MM.1S (cell line): ENCODE measurements around the gene INTS2.

Experiments used
- DNase-seq: peaks from one replicate; pipeline ENCODE4 v3.0.0-alpha.2; 2015
- H2AFZ ChIP-seq: fragments of 300-600 bp; sonication (generic); 2 replicates; pipeline ENCODE4 v1.6.0; 2016; ENCODE audit warnings: antibody characterized with exemption, low read length
- H3F3A ChIP-seq: fragments of 300-600 bp; sonication (generic); 2 replicates; pipeline ENCODE4 v1.6.1; 2016; ENCODE audit warnings: mild to moderate bottlenecking, antibody characterized with exemption, low read length, moderate library complexity, mixed read lengths; ENCODE audit not compliant: insufficient read depth
- H3K27ac ChIP-seq: fragments of 300-600 bp; sonication (generic); 2 replicates; pipeline ENCODE4 v1.5.1; 2016; ENCODE audit warnings: mild to moderate bottlenecking, low read length
- H3K27me3 ChIP-seq: fragments of 300-600 bp; sonication (generic); replicated peaks from 2 replicates; pipeline ENCODE4 v1.6.0; 2016; ENCODE audit warnings: low read length; ENCODE audit not compliant: insufficient read depth
- H3K36me3 ChIP-seq: fragments of 300-600 bp; sonication (generic); replicated peaks from 2 replicates; pipeline ENCODE4 v1.6.1; 2016; ENCODE audit warnings: mild to moderate bottlenecking, low read length, mixed read lengths; ENCODE audit not compliant: insufficient read depth
- H3K4me1 ChIP-seq: fragments of 300-600 bp; sonication (generic); 2 replicates; pipeline ENCODE4 v1.6.1; 2016; ENCODE audit warnings: low read length, mixed read lengths
- H3K4me2 ChIP-seq: fragments of 300-600 bp; sonication (generic); 2 replicates; pipeline ENCODE4 v1.6.0; 2016; ENCODE audit warnings: low read depth, low read length
- H3K4me3 ChIP-seq: fragments of 300-600 bp; sonication (generic); 2 replicates; pipeline ENCODE4 v1.5.1; 2016; ENCODE audit warnings: low read length, mixed read lengths
- H3K79me2 ChIP-seq: fragments of 300-600 bp; sonication (generic); 2 replicates; pipeline ENCODE4 v1.6.1; 2016; ENCODE audit warnings: mixed run types, low read length, mixed read lengths
- H3K9ac ChIP-seq: fragments of 300-600 bp; sonication (generic); 2 replicates; pipeline ENCODE4 v1.6.1; 2016; ENCODE audit warnings: low read length, mixed read lengths
- H3K9me2 ChIP-seq: fragments of 300-600 bp; sonication (generic); replicated peaks from 2 replicates; pipeline ENCODE4 v1.6.1; 2016; ENCODE audit warnings: mild to moderate bottlenecking, low read length, mixed read lengths; ENCODE audit not compliant: insufficient read depth
- H3K9me3 ChIP-seq: fragments of 300-600 bp; sonication (generic); replicated peaks from 2 replicates; pipeline ENCODE4 v1.6.1; 2016; ENCODE audit warnings: mild to moderate bottlenecking, low read length, mixed read lengths; ENCODE audit not compliant: insufficient read depth
- H4K20me1 ChIP-seq: fragments of 300-600 bp; sonication (generic); 2 replicates; pipeline ENCODE4 v1.6.1; 2016; ENCODE audit warnings: mild to moderate bottlenecking, low read length, moderate library complexity, mixed read lengths; ENCODE audit not compliant: insufficient read depth
- EZH2 ChIP-seq: fragments of 300-600 bp; sonication (generic); optimal IDR thresholded peaks from 2 replicates; pipeline ENCODE3; 2017; ENCODE audit warnings: low read depth, mild to moderate bottlenecking, antibody characterized with exemption, low read length, mixed read lengths
- EZH2phosphoT487 ChIP-seq: fragments of 300-600 bp; sonication (generic); IDR thresholded peaks from 2 replicates; pipeline ENCODE4 v1.6.1; 2018; ENCODE audit warnings: antibody characterized with exemption, low read length
- TF ChIP-seq, protein P1 (sequence below): fragments of 300-600 bp; sonication (generic); IDR thresholded peaks from 2 replicates; pipeline ENCODE4 v1.5.1; 2016; ENCODE audit warnings: antibody characterized with exemption, low read length, mixed read lengths

Gene INTS2

DNA sequence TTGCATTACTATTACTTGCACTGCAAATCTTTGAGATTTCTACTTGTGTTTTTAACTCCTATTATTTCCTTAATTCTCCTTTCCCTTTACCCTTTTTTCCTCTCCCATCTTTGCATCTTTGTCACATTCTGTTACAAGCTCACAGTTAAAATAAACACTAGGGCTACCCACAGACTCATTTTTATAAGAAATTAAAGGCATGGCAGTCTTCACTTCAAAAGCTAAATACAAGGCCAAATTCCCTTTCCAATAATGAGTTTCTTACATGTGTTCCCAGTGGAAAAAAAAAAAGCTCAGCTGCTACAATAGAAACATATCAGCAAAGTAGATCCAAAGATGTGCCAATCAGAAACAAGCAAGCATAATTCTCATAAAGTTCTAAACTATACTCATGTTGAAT, 60.7 kb downstream of the INTS2 start:
- H4K20me1 ChIP-seq: no peaks in the 10 kb centered on the region
- H3K27me3 ChIP-seq: no peaks in the 10 kb centered on the region
- peaks cover 6% of the 10 kb centered on the region; the same call in 1 of the 2 replicates for H3K4me1 ChIP-seq
- peaks cover 8% of the 10 kb centered on the region for H3K79me2 ChIP-seq
- H3K9me2 ChIP-seq: no peaks in the 10 kb centered on the region
- no peak overlapping the region for H3K4me3 ChIP-seq
- peaks cover 4% of the 10 kb centered on the region; the same call in 1 of the 2 replicates for H3K36me3 ChIP-seq
- H2AFZ ChIP-seq: no peak overlapping the region
- no peak for TF ChIP-seq EZH2
- TF ChIP-seq, protein P1, sequence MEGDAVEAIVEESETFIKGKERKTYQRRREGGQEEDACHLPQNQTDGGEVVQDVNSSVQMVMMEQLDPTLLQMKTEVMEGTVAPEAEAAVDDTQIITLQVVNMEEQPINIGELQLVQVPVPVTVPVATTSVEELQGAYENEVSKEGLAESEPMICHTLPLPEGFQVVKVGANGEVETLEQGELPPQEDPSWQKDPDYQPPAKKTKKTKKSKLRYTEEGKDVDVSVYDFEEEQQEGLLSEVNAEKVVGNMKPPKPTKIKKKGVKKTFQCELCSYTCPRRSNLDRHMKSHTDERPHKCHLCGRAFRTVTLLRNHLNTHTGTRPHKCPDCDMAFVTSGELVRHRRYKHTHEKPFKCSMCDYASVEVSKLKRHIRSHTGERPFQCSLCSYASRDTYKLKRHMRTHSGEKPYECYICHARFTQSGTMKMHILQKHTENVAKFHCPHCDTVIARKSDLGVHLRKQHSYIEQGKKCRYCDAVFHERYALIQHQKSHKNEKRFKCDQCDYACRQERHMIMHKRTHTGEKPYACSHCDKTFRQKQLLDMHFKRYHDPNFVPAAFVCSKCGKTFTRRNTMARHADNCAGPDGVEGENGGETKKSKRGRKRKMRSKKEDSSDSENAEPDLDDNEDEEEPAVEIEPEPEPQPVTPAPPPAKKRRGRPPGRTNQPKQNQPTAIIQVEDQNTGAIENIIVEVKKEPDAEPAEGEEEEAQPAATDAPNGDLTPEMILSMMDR: no peak
- no peak for TF ChIP-seq EZH2phosphoT487
- peaks cover 15% of the 10 kb centered on the region; the same call in 1 of the 2 replicates for H3F3A ChIP-seq
- H3K4me2 ChIP-seq: no peak overlapping the region
- no peak for DNase-seq
- no peaks in the 10 kb centered on the region for H3K9me3 ChIP-seq
- H3K27ac ChIP-seq: no peak overlapping the region
- H3K9ac ChIP-seq: no peak overlapping the region

GRCh38 chr17:61863801-61864126, 64.0 kb downstream of the INTS2 start:
- Histone ChIP-seq H3K4me1 (peaks cover 15% of the 10 kb centered on the region; the same call in 1 of the 2 replicates), H3K36me3 (no peaks in the 10 kb centered on the region), H3K9me3 (no peaks in the 10 kb centered on the region), H3K27ac (peak overlapping the region; percentile 80), H3K79me2 (peaks cover 25% of the 10 kb centered on the region), H3K27me3 (no peaks in the 10 kb centered on the region), H3K4me3 (peak overlapping the region; percentile 78), H2AFZ (peak overlapping the region; percentile 76), H4K20me1 (no peaks in the 10 kb centered on the region), H3K4me2 (peak overlapping the region; percentile 53), H3K9me2 (no peaks in the 10 kb centered on the region), H3F3A (peaks cover 15% of the 10 kb centered on the region; the same call in 1 of the 2 replicates), H3K9ac (peak overlapping the region; percentile 89)
- no peak for DNase-seq
- TF ChIP-seq EZH2 (no peak), EZH2phosphoT487 (no peak)
- TF ChIP-seq, protein P1: no peak

GRCh38 chr17:61862975-61863800, 64.6 kb downstream of the INTS2 start, which contains the start of gene BRIP1:
Gene BRIP1 (minus strand): TSS chr17:61863528. CDS start chr17:61861539, 1,989 bp downstream.
- Histone ChIP-seq H3K9me2 (no peaks in the 10 kb centered on the region), H3K9ac (peak within 1 kb of the TSS; percentile 89), H3K9me3 (no peaks in the 10 kb centered on the region), H2AFZ (peak within 1 kb of the TSS; percentile 87), H3K4me3 (peak within 1 kb of the TSS; percentile 78), H3F3A (peaks cover 15% of the 10 kb centered on the region; the same call in 1 of the 2 replicates), H3K4me2 (peak within 1 kb of the TSS; percentile 76), H4K20me1 (no peaks in the 10 kb centered on the region), H3K27ac (peak within 1 kb of the TSS; percentile 80), H3K4me1 (peaks cover 15% of the 10 kb centered on the region; the same call in 1 of the 2 replicates), H3K79me2 (peaks cover 25% of the 10 kb centered on the region), H3K27me3 (no peaks in the 10 kb centered on the region), H3K36me3 (no peaks in the 10 kb centered on the region)
- no peak for TF ChIP-seq EZH2
- TF ChIP-seq, protein P1: no peak
- no peak for TF ChIP-seq EZH2phosphoT487
- peak; percentile 96 for DNase-seq
